CD14-positive monocyte (primary cell): ENCODE measurements around the gene PTGR3. TPM values are rescaled to one million over a fixed set of nuclear protein-coding genes. Genes with fewer than 3 reads are reported as not detected.

Source experiments
- DNase-seq, 3 donors: peaks; one replicate each; pipeline ENCODE4 v3.0.0-alpha.2; 2011 to 2022
- H2AFZ ChIP-seq: 2 replicates; pipeline ENCODE4 v1.6.0; 2012; ENCODE audit warnings: mild to moderate bottlenecking, low read depth, low read length, inconsistent platforms; ENCODE audit not compliant: insufficient read depth, poor library complexity, severe bottlenecking
- H3K27ac ChIP-seq, 2 donors: 1 replicate in 1 of 2; 2 replicates in 1 of 2; pipeline ENCODE4 v1.5.1; 2012 to 2013; ENCODE audit warnings: low read length in 2 of 2, control low read depth in 1 of 2, inconsistent platforms in 1 of 2, low read depth in 1 of 2, mild to moderate bottlenecking in 1 of 2
- H3K27me3 ChIP-seq, 2 donors: one replicate each; pipeline versions ENCODE4 v1.6.0 to v1.6.1; 2011 to 2013; ENCODE audit warnings: low read length in 2 of 2; ENCODE audit not compliant: control insufficient read depth in 2 of 2, insufficient read depth in 2 of 2
- H3K36me3 ChIP-seq, 2 donors: replicated peaks in 1 of 2; 1 replicate in 1 of 2; 2 replicates in 1 of 2; pipeline versions ENCODE4 v1.5.1 to v1.6.1; 2012 to 2013; ENCODE audit warnings: low read length in 2 of 2, control low read depth in 1 of 2, inconsistent platforms in 1 of 2, mild to moderate bottlenecking in 1 of 2; ENCODE audit not compliant: insufficient read depth in 2 of 2, control insufficient read depth in 1 of 2
- H3K4me1 ChIP-seq, 2 donors: 1 replicate in 1 of 2; 2 replicates in 1 of 2; pipeline versions ENCODE4 v1.5.1 to v1.6.1; 2012 to 2013; ENCODE audit warnings: low read length in 2 of 2, control low read depth in 1 of 2, inconsistent platforms in 1 of 2, mild to moderate bottlenecking in 1 of 2, moderate library complexity in 1 of 2; ENCODE audit not compliant: insufficient read depth in 2 of 2, control insufficient read depth in 1 of 2
- H3K4me2 ChIP-seq: replicated peaks from 2 replicates; pipeline ENCODE3; 2012; ENCODE audit warnings: low read length, moderate library complexity, mild to moderate bottlenecking; ENCODE audit not compliant: poor library complexity, severe bottlenecking; ENCODE audit errors: extremely low read depth
- H3K4me3 ChIP-seq, 3 experiments: fragments of 200-600 bp in 1 of 3; sonication (generic) in 1 of 3; replicated peaks in 1 of 3; 1 replicate in 2 of 3; 2 replicates in 1 of 3; pipeline ENCODE4 v1.5.1; 2011 to 2013; ENCODE audit warnings: low read length in 3 of 3, mild to moderate bottlenecking in 3 of 3, control low read depth in 2 of 3, low read depth in 2 of 3, inconsistent platforms in 1 of 3, moderate library complexity in 1 of 3
- H3K79me2 ChIP-seq: 2 replicates; pipeline ENCODE4 v1.6.0; 2012; ENCODE audit warnings: mild to moderate bottlenecking, control low read depth, inconsistent platforms, low read length, moderate library complexity; ENCODE audit not compliant: insufficient read depth
- H3K9ac ChIP-seq: 2 replicates; pipeline ENCODE4 v1.6.0; 2017; ENCODE audit warnings: low read length, mild to moderate bottlenecking; ENCODE audit not compliant: insufficient read depth, poor library complexity, severe bottlenecking
- H3K9me3 ChIP-seq, 2 donors: replicated peaks in 1 of 2; 1 replicate in 1 of 2; 2 replicates in 1 of 2; pipeline versions ENCODE4 v1.5.1 to v1.6.1; 2012 to 2013; ENCODE audit warnings: low read length in 2 of 2, control low read depth in 1 of 2; ENCODE audit not compliant: control insufficient read depth in 1 of 2, insufficient read depth in 1 of 2
- H4K20me1 ChIP-seq: 2 replicates; pipeline ENCODE4 v1.6.0; 2012; ENCODE audit warnings: mild to moderate bottlenecking, low read length, control low read depth, moderate library complexity; ENCODE audit not compliant: insufficient read depth
- H3K27ac Mint-ChIP-seq, 7 donors: one replicate each; pipeline ENCODE4 v1.8.0; 2020; ENCODE audit warnings: mild to moderate bottlenecking in 7 of 7, mixed read lengths in 7 of 7, moderate library complexity in 6 of 7, inconsistent platforms in 2 of 7
- H3K27me3 Mint-ChIP-seq, 3 donors: one replicate each; pipeline ENCODE4 v1.8.0; 2021 to 2022; ENCODE audit warnings: low read depth in 3 of 3, mild to moderate bottlenecking in 3 of 3, mixed read lengths in 3 of 3, moderate library complexity in 3 of 3, inconsistent platforms in 1 of 3
- H3K36me3 Mint-ChIP-seq, 2 donors: one replicate each; pipeline ENCODE4 v1.8.0; 2020; ENCODE audit warnings: mixed read lengths in 2 of 2, inconsistent platforms in 1 of 2, mild to moderate bottlenecking in 1 of 2
- H3K4me1 Mint-ChIP-seq: one replicate; pipeline ENCODE4 v1.8.0; 2020; ENCODE audit warnings: mild to moderate bottlenecking, mixed read lengths
- H3K4me3 Mint-ChIP-seq, 2 donors: one replicate each; pipeline ENCODE4 v1.8.0; 2020; ENCODE audit warnings: mild to moderate bottlenecking in 2 of 2, mixed read lengths in 2 of 2, moderate library complexity in 1 of 2
- H3K9me3 Mint-ChIP-seq, 7 donors: one replicate each; pipeline ENCODE4 v1.8.0; 2020 to 2022; ENCODE audit warnings: mixed read lengths in 7 of 7, mild to moderate bottlenecking in 6 of 7, moderate library complexity in 6 of 7, inconsistent platforms in 2 of 7
- WGBS: methylation state at CpG from one replicate; pipeline ENCODE4 v1.1.5; 2013; ENCODE audit warnings: missing lambda C conversion rate; ENCODE audit not compliant: insufficient coverage; 5-methylcytosine and 5-hydroxymethylcytosine counted together
- intact Hi-C, 2 donors: fragments of 100-400 bp; cut with micrococcal nuclease; formaldehyde crosslinking; loops; one replicate each; pipeline versions ENCODE4 v1.15.0 to v1.15.1; 2023
- polyA plus RNA-seq, 3 donors: library from polyadenylated mRNA; depleted of rRNA in 1 of 3; unstranded in 2 of 3; stranded (reverse) in 1 of 3; fragments of 300-500 nt in 2 of 3; fragments of >200 nt in 1 of 3; fragmentation: Illumina TruSeq in 2 of 3; gene quantifications; 1 replicate in 2 of 3; 2 replicates in 1 of 3; pipeline ENCODE4 v1.2.3, GENCODE V29; 2012 to 2021
- TF ChIP-seq, protein P1 (sequence below): fragments of 200-600 bp; IDR thresholded peaks from one replicate; pipeline ENCODE4 v1.8.0; 2022; ENCODE audit warnings: antibody characterized with exemption, mild to moderate bottlenecking

Gene PTGR3
- polyA plus RNA-seq, 3 donors: 15.5 to 27.5 (median 23.6) TPM

DNA sequence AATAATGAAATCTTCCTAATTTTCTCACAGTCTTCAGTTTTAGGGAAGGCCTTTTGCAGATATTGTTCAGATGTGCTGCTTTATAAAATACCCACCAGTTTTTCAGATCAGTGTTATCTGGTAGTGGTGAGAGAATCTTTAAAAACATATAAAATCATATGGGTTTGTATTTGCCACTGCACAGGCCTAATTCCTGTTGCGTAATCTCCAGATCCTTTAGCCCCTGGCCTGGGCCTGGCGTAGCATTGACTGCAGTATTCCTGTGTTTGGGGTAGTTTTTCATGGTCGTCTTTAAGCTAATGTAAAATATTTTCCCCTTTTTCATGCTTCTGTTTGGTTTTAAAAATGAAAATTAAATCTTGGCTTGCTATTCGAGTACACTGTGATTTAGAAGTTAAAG, 44.8 kb upstream of the PTGR3 start:
- no CpG with 5 or more reads among the region's 4 CpGs for WGBS
- peaks cover 42% of the 10 kb centered on the region for H3K79me2 ChIP-seq
- intact Hi-C loops: no loop called here
- no peak overlapping the region for H2AFZ ChIP-seq
- H3K4me2 ChIP-seq: no peak overlapping the region
- H3K4me1 ChIP-seq: peaks cover 8 to 19% of the 10 kb centered on the region in 2 donors
- no peak for DNase-seq
- no peaks in the 10 kb centered on the region for H3K36me3 ChIP-seq
- H3K9ac ChIP-seq: no peak overlapping the region
- H3K27ac ChIP-seq: no peak overlapping the region
- H3K9me3 ChIP-seq: peaks cover 0 to 4% of the 10 kb centered on the region in 2 donors
- TF ChIP-seq, protein P1, sequence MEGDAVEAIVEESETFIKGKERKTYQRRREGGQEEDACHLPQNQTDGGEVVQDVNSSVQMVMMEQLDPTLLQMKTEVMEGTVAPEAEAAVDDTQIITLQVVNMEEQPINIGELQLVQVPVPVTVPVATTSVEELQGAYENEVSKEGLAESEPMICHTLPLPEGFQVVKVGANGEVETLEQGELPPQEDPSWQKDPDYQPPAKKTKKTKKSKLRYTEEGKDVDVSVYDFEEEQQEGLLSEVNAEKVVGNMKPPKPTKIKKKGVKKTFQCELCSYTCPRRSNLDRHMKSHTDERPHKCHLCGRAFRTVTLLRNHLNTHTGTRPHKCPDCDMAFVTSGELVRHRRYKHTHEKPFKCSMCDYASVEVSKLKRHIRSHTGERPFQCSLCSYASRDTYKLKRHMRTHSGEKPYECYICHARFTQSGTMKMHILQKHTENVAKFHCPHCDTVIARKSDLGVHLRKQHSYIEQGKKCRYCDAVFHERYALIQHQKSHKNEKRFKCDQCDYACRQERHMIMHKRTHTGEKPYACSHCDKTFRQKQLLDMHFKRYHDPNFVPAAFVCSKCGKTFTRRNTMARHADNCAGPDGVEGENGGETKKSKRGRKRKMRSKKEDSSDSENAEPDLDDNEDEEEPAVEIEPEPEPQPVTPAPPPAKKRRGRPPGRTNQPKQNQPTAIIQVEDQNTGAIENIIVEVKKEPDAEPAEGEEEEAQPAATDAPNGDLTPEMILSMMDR: no peak
- Mint-ChIP-seq H3K9me3 (peaks cover 0 to 3% (median 0%) of the 10 kb centered on the region in 7 donors), H3K4me1 (peaks cover 19% of the 10 kb centered on the region), H3K36me3 (no peaks in the 10 kb centered on the region), H3K27ac (no peak overlapping the region), H3K4me3 (no peak overlapping the region), H3K27me3 (no peaks in the 10 kb centered on the region)
- peaks cover 34% of the 10 kb centered on the region for H4K20me1 ChIP-seq
- H3K27me3 ChIP-seq: no peaks in the 10 kb centered on the region
- H3K4me3 ChIP-seq: no peak overlapping the region

DNA sequence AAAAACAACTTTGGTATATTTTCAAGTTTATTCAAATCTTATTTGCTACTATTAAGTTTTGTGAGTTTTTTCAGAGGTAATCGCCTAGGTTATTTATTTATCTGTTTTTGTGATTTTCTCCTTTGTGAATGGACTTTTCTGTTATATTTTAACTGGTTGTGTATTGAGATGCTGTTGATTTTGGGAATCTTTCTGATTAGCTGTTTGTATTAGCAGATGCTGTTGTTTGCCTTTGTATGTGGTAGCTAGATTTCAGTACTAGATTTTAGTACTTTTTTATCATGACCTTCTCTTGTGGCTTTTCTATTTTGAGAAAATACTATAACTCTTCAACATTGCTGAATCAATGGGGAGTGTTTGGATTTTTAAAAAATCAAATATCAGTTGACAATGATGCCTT, 44.1 kb upstream of the PTGR3 start:
- H2AFZ ChIP-seq: no peak overlapping the region
- peaks cover 34% of the 10 kb centered on the region for H4K20me1 ChIP-seq
- H3K9me3 ChIP-seq: peaks cover 0 to 4% of the 10 kb centered on the region in 2 donors
- Mint-ChIP-seq H3K4me3 (no peak overlapping the region), H3K36me3 (no peaks in the 10 kb centered on the region), H3K27ac (no peak overlapping the region), H3K4me1 (peaks cover 26% of the 10 kb centered on the region), H3K27me3 (no peaks in the 10 kb centered on the region), H3K9me3 (peaks cover 0 to 3% (median 0%) of the 10 kb centered on the region in 7 donors)
- intact Hi-C loops: no loop called here
- peaks cover 45% of the 10 kb centered on the region for H3K79me2 ChIP-seq
- TF ChIP-seq, protein P1: no peak
- no CpG with 5 or more reads among the region's 1 CpG for WGBS
- H3K4me2 ChIP-seq: no peak overlapping the region
- no peak overlapping the region for H3K27ac ChIP-seq
- no peak for DNase-seq
- H3K36me3 ChIP-seq: no peaks in the 10 kb centered on the region
- H3K27me3 ChIP-seq: no peaks in the 10 kb centered on the region
- H3K4me3 ChIP-seq: no peak overlapping the region
- H3K9ac ChIP-seq: no peak overlapping the region
- H3K4me1 ChIP-seq: peaks cover 11 to 25% of the 10 kb centered on the region in 2 donors
